ENCODE measurements around the gene NTM.

- TF ChIP-seq SPI1 (IDR thresholded peaks at IDR 0.05; ENCODE audit: low read depth, low read length) (no peak), POLR2AphosphoS5 (IDR thresholded peaks at IDR 0.05; ENCODE audit: low read depth, low read length) (no peak)
These were observed 95.3 kb downstream of the NTM start for GRCh38 chr11:131465746-131466145.

All from GM12891 (cell line).